ENCODE measurements around the gene WIPF1.

The WIPF1 gene

DNA sequence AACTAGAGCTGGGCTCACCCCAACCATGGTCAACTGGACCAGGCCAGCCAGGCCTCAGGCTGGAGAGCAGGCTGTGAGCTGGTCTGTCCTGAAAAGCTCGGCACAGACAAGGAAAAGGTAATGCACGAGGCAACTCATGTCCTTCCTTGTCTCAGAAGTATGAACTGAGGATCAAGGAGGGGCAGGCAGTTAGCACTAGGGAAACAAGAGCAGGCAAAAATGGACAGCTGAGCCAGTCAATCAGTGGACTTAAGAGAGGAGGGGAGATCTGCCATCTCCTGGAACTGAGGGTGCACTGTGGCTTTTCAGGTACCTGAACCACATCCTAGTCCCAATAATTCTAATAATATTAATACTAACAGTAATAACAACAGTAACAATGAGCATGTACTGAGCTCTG, 20.6 kb upstream of the WIPF1 start:
- peak overlapping the region; percentile 69 for H3K27ac ChIP-seq
- TF ChIP-seq, protein P1, sequence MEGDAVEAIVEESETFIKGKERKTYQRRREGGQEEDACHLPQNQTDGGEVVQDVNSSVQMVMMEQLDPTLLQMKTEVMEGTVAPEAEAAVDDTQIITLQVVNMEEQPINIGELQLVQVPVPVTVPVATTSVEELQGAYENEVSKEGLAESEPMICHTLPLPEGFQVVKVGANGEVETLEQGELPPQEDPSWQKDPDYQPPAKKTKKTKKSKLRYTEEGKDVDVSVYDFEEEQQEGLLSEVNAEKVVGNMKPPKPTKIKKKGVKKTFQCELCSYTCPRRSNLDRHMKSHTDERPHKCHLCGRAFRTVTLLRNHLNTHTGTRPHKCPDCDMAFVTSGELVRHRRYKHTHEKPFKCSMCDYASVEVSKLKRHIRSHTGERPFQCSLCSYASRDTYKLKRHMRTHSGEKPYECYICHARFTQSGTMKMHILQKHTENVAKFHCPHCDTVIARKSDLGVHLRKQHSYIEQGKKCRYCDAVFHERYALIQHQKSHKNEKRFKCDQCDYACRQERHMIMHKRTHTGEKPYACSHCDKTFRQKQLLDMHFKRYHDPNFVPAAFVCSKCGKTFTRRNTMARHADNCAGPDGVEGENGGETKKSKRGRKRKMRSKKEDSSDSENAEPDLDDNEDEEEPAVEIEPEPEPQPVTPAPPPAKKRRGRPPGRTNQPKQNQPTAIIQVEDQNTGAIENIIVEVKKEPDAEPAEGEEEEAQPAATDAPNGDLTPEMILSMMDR (IDR thresholded peaks at IDR 0.05) = no peak
- no peaks in the 10 kb centered on the region for H3K27me3 ChIP-seq
- peaks cover 94% of the 10 kb centered on the region for H3K36me3 ChIP-seq
- H3K4me3 ChIP-seq (ENCODE audit: low read depth in 1 of 2, low read length in 1 of 2) = no peak overlapping the region
- no peaks in the 10 kb centered on the region for H3K9me3 ChIP-seq
- peaks cover 12 to 52% of the 10 kb centered on the region in 2 experiments for H3K4me1 ChIP-seq (ENCODE audit: control insufficient read depth in 1 of 2, insufficient read depth in 1 of 2, low read depth in 1 of 2, low read length in 1 of 2)

DNA sequence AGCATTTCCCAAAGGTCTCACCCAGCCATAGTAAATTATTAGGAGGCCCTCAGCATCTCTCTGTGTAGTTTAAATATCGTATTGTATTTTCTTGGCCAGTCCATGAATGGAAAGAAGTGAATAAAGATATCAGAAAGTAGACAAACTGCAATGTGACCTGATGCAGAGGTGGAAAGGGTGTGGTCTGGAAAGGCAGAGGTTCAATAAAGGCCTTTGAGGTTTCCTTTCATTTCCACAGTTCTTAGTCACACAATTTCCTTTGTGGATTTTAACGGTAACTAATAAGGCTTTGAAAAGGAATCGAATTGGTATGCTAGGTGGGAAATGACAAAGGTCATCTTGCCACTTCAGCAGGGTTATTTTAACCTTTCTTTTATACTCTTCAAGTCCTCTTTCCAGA, 20.1 kb upstream of the WIPF1 start:
- H3K4me3 ChIP-seq (ENCODE audit: low read depth in 1 of 2, low read length in 1 of 2) = no peak overlapping the region

DNA sequence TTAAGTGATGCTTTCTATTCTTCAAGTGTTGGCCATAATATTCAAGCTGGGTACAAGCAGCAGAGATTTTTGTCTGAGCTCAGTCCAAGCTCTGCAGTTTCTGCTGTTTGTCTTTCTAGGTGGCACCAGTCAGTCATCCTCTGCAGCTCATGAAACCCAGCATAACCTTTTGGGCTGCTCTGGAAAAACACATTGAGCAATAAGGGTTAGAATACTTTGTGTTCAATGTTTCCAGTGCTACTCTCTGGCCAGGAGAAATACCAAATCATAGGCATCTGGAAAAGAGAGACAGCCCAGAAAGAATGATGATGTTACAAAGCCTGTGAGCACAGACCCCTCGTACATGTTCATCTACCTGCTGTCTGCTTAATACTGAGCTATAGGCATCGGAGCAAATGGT, 19.5 kb upstream of the WIPF1 start:
- no peak overlapping the region for H3K4me3 ChIP-seq (ENCODE audit: low read depth in 1 of 2, low read length in 1 of 2)

More for the DNA sequence above, 20.1 kb upstream of the WIPF1 start:
- peaks cover 13 to 57% of the 10 kb centered on the region in 2 experiments for H3K4me1 ChIP-seq (ENCODE audit: control insufficient read depth in 1 of 2, insufficient read depth in 1 of 2, low read depth in 1 of 2, low read length in 1 of 2)
- no peaks in the 10 kb centered on the region for H3K27me3 ChIP-seq
- H3K9me3 ChIP-seq = no peaks in the 10 kb centered on the region
- peaks cover 94% of the 10 kb centered on the region for H3K36me3 ChIP-seq
- TF ChIP-seq, protein P1 (IDR thresholded peaks at IDR 0.05) = no peak
- peak overlapping the region; percentile 69 for H3K27ac ChIP-seq

DNA sequence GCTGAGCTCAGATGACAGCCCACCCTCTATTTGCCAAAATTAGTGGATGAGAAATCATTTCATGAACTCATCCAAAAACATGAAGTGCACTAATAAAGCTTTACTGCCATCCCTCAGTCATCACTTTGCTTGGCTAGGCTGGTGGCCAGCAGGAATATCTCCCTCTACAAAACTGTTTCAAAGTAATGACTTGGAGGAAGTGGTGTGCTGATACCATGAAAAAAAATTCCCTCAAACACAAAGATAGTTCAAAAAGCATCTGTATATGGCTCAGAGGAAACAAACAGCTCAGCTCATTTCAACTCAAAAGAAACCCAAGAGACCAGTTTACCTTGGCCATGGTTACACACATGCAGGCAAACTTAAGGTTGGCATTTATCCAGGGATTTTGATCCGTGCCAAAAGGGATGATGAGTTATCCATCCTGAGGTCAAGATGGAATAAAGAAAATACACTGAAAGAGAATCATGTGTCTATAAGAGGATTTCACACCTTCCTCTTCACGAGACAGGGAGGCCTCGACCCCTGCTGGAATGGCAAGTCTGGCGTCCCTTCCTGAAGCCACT, 18.4 kb upstream of the WIPF1 start:
- TF ChIP-seq, protein P1 (IDR thresholded peaks at IDR 0.05) = no peak
- Histone ChIP-seq H3K27me3 (no peaks in the 10 kb centered on the region), H3K4me3 (ENCODE audit: low read depth in 1 of 2, low read length in 1 of 2) (no peak overlapping the region), H3K4me1 (ENCODE audit: control insufficient read depth in 1 of 2, insufficient read depth in 1 of 2, low read depth in 1 of 2, low read length in 1 of 2) (peaks cover 14 to 55% of the 10 kb centered on the region in 2 experiments), H3K36me3 (peaks cover 93% of the 10 kb centered on the region), H3K9me3 (no peaks in the 10 kb centered on the region), H3K27ac (peak overlapping the region; percentile 69)

More for the DNA sequence above, 19.5 kb upstream of the WIPF1 start:
- Histone ChIP-seq H3K27ac (peak overlapping the region; percentile 69), H3K27me3 (no peaks in the 10 kb centered on the region), H3K9me3 (no peaks in the 10 kb centered on the region), H3K4me1 (ENCODE audit: control insufficient read depth in 1 of 2, insufficient read depth in 1 of 2, low read depth in 1 of 2, low read length in 1 of 2) (peaks cover 13 to 57% of the 10 kb centered on the region in 2 experiments), H3K36me3 (peaks cover 93% of the 10 kb centered on the region)
- TF ChIP-seq, protein P1 (IDR thresholded peaks at IDR 0.05) = no peak

DNA sequence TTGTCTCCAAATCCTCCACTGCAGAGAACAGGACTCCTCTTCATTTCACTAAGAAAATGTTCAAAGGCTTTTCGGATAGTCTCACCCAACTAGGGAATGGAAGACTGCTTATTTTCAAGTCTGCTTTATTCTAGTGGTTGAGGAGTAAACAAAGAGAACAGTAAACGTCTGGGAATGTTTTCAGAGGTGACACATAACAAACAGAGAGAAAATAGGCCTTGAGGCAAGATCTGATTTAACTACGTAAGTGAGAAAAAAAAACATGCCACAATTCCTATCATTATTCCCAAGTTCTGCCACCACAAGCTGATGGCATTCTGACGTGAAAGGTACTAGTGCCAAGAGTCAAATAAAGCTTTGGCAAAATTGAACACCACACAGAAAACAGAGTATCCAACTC, 16.7 kb upstream of the WIPF1 start:
- TF ChIP-seq, protein P1 (IDR thresholded peaks at IDR 0.05) = no peak
- peak overlapping the region; percentile 69 for H3K27ac ChIP-seq

More for the DNA sequence above, 16.7 kb upstream of the WIPF1 start:
- Histone ChIP-seq H3K36me3 (peaks cover 89% of the 10 kb centered on the region), H3K9me3 (no peaks in the 10 kb centered on the region), H3K27me3 (no peaks in the 10 kb centered on the region), H3K4me3 (ENCODE audit: low read depth in 1 of 2, low read length in 1 of 2) (no peak overlapping the region), H3K4me1 (ENCODE audit: control insufficient read depth in 1 of 2, insufficient read depth in 1 of 2, low read depth in 1 of 2, low read length in 1 of 2) (peaks cover 25 to 66% of the 10 kb centered on the region in 2 experiments)
